Measurements from ENCODE around the gene C2orf92.

The C2orf92 gene

GRCh38 chr2:97697252-97698235 is 28.0 kb downstream of the C2orf92 start:
- TF ChIP-seq, protein P1, sequence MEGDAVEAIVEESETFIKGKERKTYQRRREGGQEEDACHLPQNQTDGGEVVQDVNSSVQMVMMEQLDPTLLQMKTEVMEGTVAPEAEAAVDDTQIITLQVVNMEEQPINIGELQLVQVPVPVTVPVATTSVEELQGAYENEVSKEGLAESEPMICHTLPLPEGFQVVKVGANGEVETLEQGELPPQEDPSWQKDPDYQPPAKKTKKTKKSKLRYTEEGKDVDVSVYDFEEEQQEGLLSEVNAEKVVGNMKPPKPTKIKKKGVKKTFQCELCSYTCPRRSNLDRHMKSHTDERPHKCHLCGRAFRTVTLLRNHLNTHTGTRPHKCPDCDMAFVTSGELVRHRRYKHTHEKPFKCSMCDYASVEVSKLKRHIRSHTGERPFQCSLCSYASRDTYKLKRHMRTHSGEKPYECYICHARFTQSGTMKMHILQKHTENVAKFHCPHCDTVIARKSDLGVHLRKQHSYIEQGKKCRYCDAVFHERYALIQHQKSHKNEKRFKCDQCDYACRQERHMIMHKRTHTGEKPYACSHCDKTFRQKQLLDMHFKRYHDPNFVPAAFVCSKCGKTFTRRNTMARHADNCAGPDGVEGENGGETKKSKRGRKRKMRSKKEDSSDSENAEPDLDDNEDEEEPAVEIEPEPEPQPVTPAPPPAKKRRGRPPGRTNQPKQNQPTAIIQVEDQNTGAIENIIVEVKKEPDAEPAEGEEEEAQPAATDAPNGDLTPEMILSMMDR (conservative IDR thresholded peaks at IDR 0.05; ENCODE audit: low read depth, low read length), result peak; percentile 86
- no peak overlapping the region for H3K4me3 ChIP-seq (ENCODE audit: low read length)
- DNase-seq (ENCODE audit: low read depth), result peak; percentile 36

- no peak for DNase-seq (ENCODE audit: low read depth)
- TF ChIP-seq, protein P1 (conservative IDR thresholded peaks at IDR 0.05; ENCODE audit: low read depth, low read length), result no peak
These were observed 29.0 kb downstream of the C2orf92 start for GRCh38 chr2:97698530-97698929.

GRCh38 chr2:97699765-97700444 is 30.4 kb downstream of the C2orf92 start:
- TF ChIP-seq, protein P1 (conservative IDR thresholded peaks at IDR 0.05; ENCODE audit: low read depth, low read length), result peak; percentile 87
- H3K4me3 ChIP-seq (ENCODE audit: low read length), result no peak overlapping the region
- DNase-seq (ENCODE audit: low read depth), result peak; percentile 19

More at GRCh38 chr2:97698530-97698929, 29.0 kb downstream of the C2orf92 start:
- H3K4me3 ChIP-seq (ENCODE audit: low read length), result no peak overlapping the region

- TF ChIP-seq, protein P1 (conservative IDR thresholded peaks at IDR 0.05; ENCODE audit: low read depth, low read length), result no peak
- no peak for DNase-seq (ENCODE audit: low read depth)
- no peak overlapping the region for H3K4me3 ChIP-seq (ENCODE audit: low read length)
These were observed 31.7 kb downstream of the C2orf92 start for GRCh38 chr2:97701186-97701585.

DNA sequence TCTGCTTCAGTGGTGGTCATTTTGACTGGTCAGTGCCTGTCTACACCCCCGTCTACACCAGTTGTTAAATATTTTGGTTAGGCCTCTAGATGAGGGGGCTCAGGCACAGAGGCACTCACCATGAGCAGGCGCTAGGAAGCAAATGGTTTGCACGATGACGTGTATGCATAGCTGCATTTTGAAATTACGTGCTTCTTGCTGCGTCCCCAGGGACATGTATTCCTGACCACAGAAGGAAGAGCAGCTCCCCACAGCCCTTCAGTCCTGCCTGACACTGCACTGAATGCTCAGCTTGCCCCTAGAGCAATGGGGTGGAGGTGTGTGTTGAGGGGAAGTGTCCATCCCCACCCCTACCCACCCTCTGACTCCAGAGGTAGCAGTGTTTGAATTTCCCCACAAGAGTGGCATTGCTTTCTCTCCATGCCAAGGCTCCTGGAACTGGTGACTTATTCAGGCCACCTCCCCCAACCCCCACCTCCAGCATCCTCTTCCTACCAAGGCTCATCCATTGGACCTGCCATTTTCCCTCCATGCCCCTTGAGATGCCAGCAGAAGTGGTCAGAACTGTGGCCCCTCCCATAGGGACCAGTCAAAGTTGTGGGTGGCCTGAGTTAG is 32.4 kb downstream of the C2orf92 start:
- no peak overlapping the region for H3K4me3 ChIP-seq (ENCODE audit: low read length)
- DNase-seq (ENCODE audit: low read depth), result no peak
- TF ChIP-seq, protein P1 (conservative IDR thresholded peaks at IDR 0.05; ENCODE audit: low read depth, low read length), result no peak

GRCh38 chr2:97702731-97703470 is 33.4 kb downstream of the C2orf92 start:
- DNase-seq (ENCODE audit: low read depth), result no peak
- H3K4me3 ChIP-seq (ENCODE audit: low read length), result no peak overlapping the region
- TF ChIP-seq, protein P1 (conservative IDR thresholded peaks at IDR 0.05; ENCODE audit: low read depth, low read length), result no peak
